ENCODE results near the gene CTNS. TPM values are rescaled to one million over a fixed set of nuclear protein-coding genes. Genes with fewer than 3 reads are reported as not detected.

CTNS gene
- total RNA-seq, 1 donor = 27.7 TPM

DNA sequence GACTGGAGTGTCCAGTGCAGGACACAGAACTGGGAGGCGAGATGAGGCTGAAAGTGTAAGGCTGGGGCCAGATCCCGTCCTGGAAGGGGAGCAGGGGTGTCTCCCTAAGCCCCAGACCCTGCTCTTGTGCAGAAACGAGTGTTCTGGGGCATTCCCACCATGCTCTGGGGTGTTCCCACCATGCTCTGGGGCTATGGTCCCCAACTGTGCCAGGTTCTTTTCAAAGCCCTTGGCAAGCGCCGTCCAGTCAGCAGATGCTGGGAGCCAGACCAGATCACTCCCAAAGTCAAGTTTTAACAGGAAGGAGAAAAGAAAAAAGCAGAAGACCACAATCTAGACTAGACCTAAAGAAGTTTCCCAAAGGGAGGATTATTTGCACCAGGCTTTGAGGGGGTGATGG, 29.3 kb downstream of the CTNS start:
- no peak for DNase-seq (ENCODE audit: low read depth)
- peak overlapping the region; percentile 61 for H3K4me3 ChIP-seq (ENCODE audit: low read depth, low read length)
- no peak for TF ChIP-seq CTCF (IDR thresholded peaks at IDR 0.05; ENCODE audit: insufficient read depth, low read length)

DNA sequence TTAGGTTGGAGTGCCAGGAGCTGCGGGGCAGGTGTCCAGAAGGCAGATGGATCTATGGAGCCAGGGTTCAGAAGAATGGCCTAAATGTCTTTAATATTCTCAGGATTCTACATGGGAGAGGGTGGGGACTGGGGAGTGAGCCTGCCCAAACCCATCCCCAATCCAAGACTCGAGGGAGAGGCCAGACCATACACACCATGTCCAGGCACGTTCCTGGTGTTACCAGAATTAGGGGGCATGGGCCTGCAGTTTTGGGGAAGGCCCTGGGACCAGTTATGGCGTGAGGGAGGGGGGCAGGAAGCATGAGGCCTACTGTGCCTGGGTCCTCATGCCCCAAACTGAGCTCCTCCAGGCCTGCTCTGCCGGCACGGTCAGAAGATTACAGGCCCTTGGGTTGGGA, 30.0 kb downstream of the CTNS start:
- no peak for TF ChIP-seq CTCF (IDR thresholded peaks at IDR 0.05; ENCODE audit: insufficient read depth, low read length)
- no peak for DNase-seq (ENCODE audit: low read depth)
- peak overlapping the region; percentile 61 for H3K4me3 ChIP-seq (ENCODE audit: low read depth, low read length)

DNA sequence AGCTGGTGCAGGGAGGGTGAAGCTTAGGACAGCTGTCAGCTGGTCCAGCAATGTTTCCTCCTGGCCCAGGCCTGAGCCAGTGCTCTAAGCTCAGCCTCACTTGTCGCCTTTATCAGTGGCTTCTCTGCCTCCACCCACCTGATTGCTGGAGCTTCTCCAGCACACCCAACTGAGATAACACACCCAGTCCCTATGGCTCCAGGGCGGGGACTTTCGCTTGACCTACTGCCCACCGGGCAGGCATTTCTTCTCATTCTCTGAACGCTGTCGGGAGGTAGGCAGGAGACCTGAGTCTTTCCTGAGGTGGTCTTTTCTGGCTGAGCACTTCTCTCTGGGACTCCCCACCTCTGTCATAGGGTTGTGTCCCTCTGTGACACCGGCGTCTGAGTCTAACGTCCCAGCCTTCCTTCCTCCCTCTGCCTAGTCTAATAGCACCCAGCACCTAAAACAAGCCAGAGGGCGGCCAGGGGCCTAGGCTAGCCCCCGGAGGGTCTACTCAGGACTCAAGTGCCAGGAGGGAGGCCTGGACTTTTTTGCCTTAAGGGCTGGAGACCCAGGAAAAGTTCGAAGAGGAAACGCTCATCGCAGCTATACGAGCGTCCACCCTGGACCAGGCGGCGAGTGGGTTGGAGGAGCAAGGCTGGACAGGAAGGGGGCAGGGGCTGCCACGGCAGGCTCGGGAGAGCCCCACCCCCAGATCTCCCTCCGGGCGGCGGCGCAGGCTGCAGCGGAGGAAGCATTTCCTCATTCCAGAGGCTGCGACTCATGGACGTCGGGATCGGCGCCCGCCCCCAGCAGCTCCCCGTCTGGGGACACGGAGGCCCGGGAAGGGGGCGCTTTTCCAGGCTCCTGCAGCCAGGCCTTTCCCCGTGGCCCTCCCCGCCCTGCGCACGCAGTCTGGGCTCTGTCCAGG, 31.1 kb downstream of the CTNS start:
- TF ChIP-seq CTCF (IDR thresholded peaks at IDR 0.05; ENCODE audit: insufficient read depth, low read length) = no peak
- DNase-seq (ENCODE audit: low read depth) = peak; percentile 92
- H3K4me3 ChIP-seq (ENCODE audit: low read depth, low read length) = peak overlapping the region; percentile 88

GRCh38 chr17:3668279-3669084, 31.9 kb downstream of the CTNS start, which contains the start of the genes EMC6 and TAX1BP3:
Gene EMC6 (plus strand): TSS chr17:3668812. CDS start chr17:3669147, 335 bp downstream.
Gene TAX1BP3 (minus strand): TSS chr17:3668578. CDS start chr17:3668526, 52 bp downstream.
- no peak for TF ChIP-seq CTCF (IDR thresholded peaks at IDR 0.05; ENCODE audit: insufficient read depth, low read length)
- peak within 1 kb of the TSS; percentile 94 for H3K4me3 ChIP-seq (ENCODE audit: low read depth, low read length)
- peak; percentile 98 for DNase-seq (ENCODE audit: low read depth)

- DNase-seq (ENCODE audit: low read depth) = no peak
- H3K4me3 ChIP-seq (ENCODE audit: low read depth, low read length) = peak overlapping the region; percentile 94
- TF ChIP-seq CTCF (IDR thresholded peaks at IDR 0.05; ENCODE audit: insufficient read depth, low read length) = no peak
Measured at GRCh38 chr17:3669085-3669347, 32.5 kb downstream of the CTNS start.

DNA sequence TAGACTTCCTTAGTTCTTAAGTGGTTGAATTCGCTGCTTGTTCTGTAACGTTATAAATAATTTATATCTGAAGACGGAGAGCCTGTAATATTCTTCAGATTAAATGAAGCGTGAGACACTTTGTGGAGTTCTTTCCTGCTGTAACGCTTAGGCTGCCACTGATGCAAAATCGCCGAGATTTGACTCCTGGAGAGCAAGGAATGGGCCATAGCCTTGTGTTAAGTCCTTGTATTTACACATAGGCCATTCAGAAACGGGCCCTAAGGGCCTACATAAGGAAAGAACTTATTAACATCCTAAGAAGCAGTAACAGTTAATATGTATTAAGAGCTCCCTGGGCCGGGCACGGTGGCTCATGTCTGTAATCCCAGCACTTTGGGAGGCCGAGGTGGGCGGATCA, 33.0 kb downstream of the CTNS start:
- DNase-seq (ENCODE audit: low read depth) = no peak
- H3K4me3 ChIP-seq (ENCODE audit: low read depth, low read length) = peak overlapping the region; percentile 94
- TF ChIP-seq CTCF (IDR thresholded peaks at IDR 0.05; ENCODE audit: insufficient read depth, low read length) = no peak
